Natural killer cell (primary cell): ENCODE measurements around the gene AP3M1. TPM values are rescaled to one million over a fixed set of nuclear protein-coding genes. Genes with fewer than 3 reads are reported as not detected.
"Not testable (repeated sequence)": the region's sequence is repeated elsewhere in the genome, so short reads cannot be mapped to it uniquely, and the experiment has no call there.

Experiments
- ATAC-seq, 3 donors: fragments of 150-1000 bp in 2 of 3; fragments of 200-7000 bp in 1 of 3; cut with Tn5 transposase; 1 replicate in 1 of 3; 2 replicates in 2 of 3; pipeline ENCODE4 v1.10.0; 2021; ENCODE audit warnings: mild to moderate bottlenecking in 2 of 3, moderate library complexity in 2 of 3
- DNase-seq, 2 donors: peaks; one replicate each; pipeline versions ENCODE4 v3.0.0 to v3.0.0-alpha.2; 2013 to 2021; ENCODE audit warnings: mixed read lengths in 1 of 2
- H3K27ac ChIP-seq: one replicate; pipeline ENCODE4 v1.5.1; 2013; ENCODE audit warnings: mild to moderate bottlenecking, low read length
- H3K27me3 ChIP-seq: one replicate; pipeline ENCODE4 v1.6.1; 2013; ENCODE audit warnings: low read length; ENCODE audit not compliant: control insufficient read depth, insufficient read depth
- H3K36me3 ChIP-seq: one replicate; pipeline ENCODE4 v1.6.1; 2013; ENCODE audit warnings: low read length; ENCODE audit not compliant: control insufficient read depth, insufficient read depth
- H3K4me1 ChIP-seq: one replicate; pipeline ENCODE4 v1.6.1; 2013; ENCODE audit warnings: low read length; ENCODE audit not compliant: control insufficient read depth, insufficient read depth
- H3K4me3 ChIP-seq: one replicate; pipeline ENCODE4 v1.5.1; 2013; ENCODE audit warnings: low read length
- H3K9me3 ChIP-seq: one replicate; pipeline ENCODE4 v1.6.1; 2013; ENCODE audit warnings: low read length; ENCODE audit not compliant: control insufficient read depth, insufficient read depth
- H3K27ac Mint-ChIP-seq, 2 donors: one replicate each; pipeline ENCODE4 v1.8.0; 2022; ENCODE audit warnings: mild to moderate bottlenecking in 2 of 2, mixed read lengths in 2 of 2, moderate library complexity in 1 of 2
- H3K27me3 Mint-ChIP-seq, 2 donors: one replicate each; pipeline ENCODE4 v1.8.0; 2022; ENCODE audit warnings: low read depth in 2 of 2, mixed read lengths in 2 of 2
- H3K36me3 Mint-ChIP-seq: one replicate; pipeline ENCODE4 v1.8.0; 2022; ENCODE audit warnings: mixed read lengths
- H3K4me1 Mint-ChIP-seq, 2 donors: one replicate each; pipeline ENCODE4 v1.8.0; 2022; ENCODE audit warnings: mixed read lengths in 2 of 2
- H3K4me3 Mint-ChIP-seq: one replicate; pipeline ENCODE4 v1.8.0; 2022; ENCODE audit warnings: mild to moderate bottlenecking, moderate library complexity, mixed read lengths
- H3K9me3 Mint-ChIP-seq, 2 donors: one replicate each; pipeline ENCODE4 v1.8.0; 2022; ENCODE audit warnings: mixed read lengths in 2 of 2
- CTCF ChIP-seq: fragments of 200-600 bp; IDR thresholded peaks from one replicate; pipeline ENCODE4 v1.8.0; 2022; ENCODE audit warnings: antibody characterized with exemption
- WGBS: methylation state at CpG from one replicate; pipeline ENCODE4 v1.1.7; 2013; ENCODE audit warnings: missing lambda C conversion rate; ENCODE audit not compliant: insufficient coverage; 5-methylcytosine and 5-hydroxymethylcytosine counted together
- intact Hi-C: fragments of 100-400 bp; cut with micrococcal nuclease; formaldehyde crosslinking; loops from one replicate; pipeline ENCODE4 v1.14.2; 2022
- total RNA-seq, 4 donors: library from RNA; stranded (reverse); fragments of 120-200 nt in 1 of 4; gene quantifications; one replicate each; pipeline versions ENCODE4 v1.2.3 to v1.2.4, GENCODE V29; 2013 to 2022

Gene AP3M1
- total RNA-seq, 3 donors from 2014 or later (not counting 1 experiment from before 2014, with no cell fraction given): 40.6 to 48.8 (median 41.5) TPM

GRCh38 chr10:74153123-74153522 lies 2.5 kb upstream of the AP3M1 start:
- H3K4me1 ChIP-seq: peaks cover 18% of the 10 kb centered on the region
- peak overlapping the region; percentile 23 for H3K4me3 Mint-ChIP-seq
- intact Hi-C loops: loop anchor here (5.0 kb wide), 2 partner anchors 156 to 266 kb away; partner anchors contain the start of gene VCL

GRCh38 chr10:74151879-74152722 lies 1.5 kb upstream of the AP3M1 start:
- H3K27ac Mint-ChIP-seq: no peak overlapping the region
- ATAC-seq (no peak), DNase-seq (no peak)
- H3K9me3 Mint-ChIP-seq: no peaks in the 10 kb centered on the region
- Histone ChIP-seq H3K36me3 (no peaks in the 10 kb centered on the region), H3K4me1 (peaks cover 18% of the 10 kb centered on the region), H3K27me3 (no peaks in the 10 kb centered on the region), H3K9me3 (no peaks in the 10 kb centered on the region), H3K27ac (peak overlapping the region; percentile 93), H3K4me3 (peak overlapping the region; percentile 97)
- intact Hi-C loops: loop anchor here (1.0 to 5.0 kb wide), 5 partner anchors 24 to 959 kb away; partner anchors contain the start of genes SAMD8 and VCL
- no peak overlapping the region for H3K4me3 Mint-ChIP-seq
- H3K4me1 Mint-ChIP-seq: peaks cover 10 to 14% of the 10 kb centered on the region in 2 donors
- WGBS: 41% methylated on average over 4 of the region's 5 CpGs
- TF ChIP-seq CTCF: no peak
- no peaks in the 10 kb centered on the region for H3K36me3 Mint-ChIP-seq
- H3K27me3 Mint-ChIP-seq: no peaks in the 10 kb centered on the region

More at GRCh38 chr10:74153123-74153522, 2.5 kb upstream of the AP3M1 start:
- Mint-ChIP-seq H3K27me3 (no peaks in the 10 kb centered on the region), H3K4me1 (peaks cover 9 to 10% of the 10 kb centered on the region in 2 donors), H3K36me3 (no peaks in the 10 kb centered on the region), H3K9me3 (no peaks in the 10 kb centered on the region), H3K27ac (no peak overlapping the region)
- H3K27ac ChIP-seq: no peak overlapping the region
- no peak overlapping the region for H3K4me3 ChIP-seq
- TF ChIP-seq CTCF: no peak
- no peaks in the 10 kb centered on the region for H3K36me3 ChIP-seq
- no peaks in the 10 kb centered on the region for H3K9me3 ChIP-seq
- ATAC-seq (no peak), DNase-seq (no peak)
- no peaks in the 10 kb centered on the region for H3K27me3 ChIP-seq
- WGBS: 82% methylated on average over 4 of the region's 4 CpGs

GRCh38 chr10:74150990-74151878 lies 606 bp upstream of the AP3M1 start, which contains the start of gene ADK:
Gene ADK, plus strand, starts transcription at chr10:74151221. Its CDS starts 58 bp downstream, at chr10:74151279.
- Mint-ChIP-seq H3K27ac (no peak within 1 kb of the TSS), H3K4me3 (no peak within 1 kb of the TSS), H3K4me1 (peaks cover 10 to 17% of the 10 kb centered on the region in 2 donors), H3K9me3 (no peaks in the 10 kb centered on the region), H3K36me3 (no peaks in the 10 kb centered on the region), H3K27me3 (no peaks in the 10 kb centered on the region)
- Histone ChIP-seq H3K4me1 (peaks cover 18% of the 10 kb centered on the region), H3K36me3 (no peaks in the 10 kb centered on the region), H3K27ac (peak within 1 kb of the TSS; percentile 93), H3K27me3 (no peaks in the 10 kb centered on the region), H3K9me3 (no peaks in the 10 kb centered on the region), H3K4me3 (peak within 1 kb of the TSS; percentile 97)
- WGBS: under 1% methylated on average over 56 of the region's 57 CpGs
- DNase-seq (peak; percentile 100), ATAC-seq (peak; percentile 94 to 99 (median 94))
- intact Hi-C loops: loop anchor here (1.0 to 5.0 kb wide), 5 partner anchors 25 to 960 kb away; partner anchors contain the start of genes SAMD8 and VCL
- peak; percentile 49 for TF ChIP-seq CTCF

GRCh38 chr10:74146980-74147379 lies 3.6 kb downstream of the AP3M1 start:
- H3K36me3 ChIP-seq, H3K4me3 ChIP-seq, H3K27ac ChIP-seq, H3K27me3 ChIP-seq, H3K9me3 Mint-ChIP-seq, intact Hi-C loops, H3K4me3 Mint-ChIP-seq, DNase-seq, H3K27me3 Mint-ChIP-seq, H3K9me3 ChIP-seq, ATAC-seq, H3K36me3 Mint-ChIP-seq: not testable (repeated sequence)
- WGBS: 96% methylated on average over 6 of the region's 10 CpGs
- peaks cover 21 to 22% of the 10 kb centered on the region in 2 donors for H3K4me1 Mint-ChIP-seq
- peak overlapping the region; percentile 32 to 47 for H3K27ac Mint-ChIP-seq
- H3K4me1 ChIP-seq: peaks cover 18% of the 10 kb centered on the region
